ENCODE data around the gene SPECC1L.
A peak's percentile ranks its signal among the peaks of the same experiment; 100 is the strongest.
"Not testable (repeated sequence)": the region's sequence is repeated elsewhere in the genome, so short reads cannot be mapped to it uniquely, and the experiment has no call there.

SPECC1L gene

GRCh38 chr22:24270556-24271385 lies at the start of gene SPECC1L:
Gene SPECC1L (plus strand): TSS chr22:24270831. CDS start chr22:24302232, 31,401 bp downstream.
- Mint-ChIP-seq H3K9me3 (no peaks in the 10 kb centered on the region), H3K27ac (peak within 1 kb of the TSS; percentile 82), H3K27me3 (ENCODE audit: low read depth) (peaks cover 3% of the 10 kb centered on the region), H3K4me1 (ENCODE audit: low read depth) (peaks cover 16% of the 10 kb centered on the region), H3K36me3 (ENCODE audit: low read depth) (peaks cover 5% of the 10 kb centered on the region), H3K4me3 (peak within 1 kb of the TSS; percentile 79)
- DNase-seq (ENCODE audit: low spot score), result peak; percentile 93

GRCh38 chr22:24224468-24224867 lies 46.2 kb upstream of the SPECC1L start:
- H3K9me3 Mint-ChIP-seq, result peaks cover 6% of the 10 kb centered on the region
- DNase-seq (ENCODE audit: low spot score), result no peak
- peaks cover 2% of the 10 kb centered on the region for H3K4me1 Mint-ChIP-seq (ENCODE audit: low read depth)
- no peak overlapping the region for H3K27ac Mint-ChIP-seq
- H3K4me3 Mint-ChIP-seq, result no peak overlapping the region
- H3K27me3 Mint-ChIP-seq (ENCODE audit: low read depth), result no peaks in the 10 kb centered on the region
- H3K36me3 Mint-ChIP-seq (ENCODE audit: low read depth), result peaks cover 2% of the 10 kb centered on the region

GRCh38 chr22:24225044-24225601 lies 45.5 kb upstream of the SPECC1L start:
- H3K27ac Mint-ChIP-seq, result no peak overlapping the region
- H3K4me1 Mint-ChIP-seq (ENCODE audit: low read depth), result peaks cover 2% of the 10 kb centered on the region
- H3K27me3 Mint-ChIP-seq (ENCODE audit: low read depth), result no peaks in the 10 kb centered on the region
- peaks cover 6% of the 10 kb centered on the region for H3K9me3 Mint-ChIP-seq
- peaks cover 2% of the 10 kb centered on the region for H3K36me3 Mint-ChIP-seq (ENCODE audit: low read depth)
- no peak overlapping the region for H3K4me3 Mint-ChIP-seq
- DNase-seq (ENCODE audit: low spot score), result no peak

- DNase-seq (ENCODE audit: low spot score), result no peak
- H3K27ac Mint-ChIP-seq, result no peak overlapping the region
- H3K4me3 Mint-ChIP-seq, result no peak overlapping the region
- no peaks in the 10 kb centered on the region for H3K27me3 Mint-ChIP-seq (ENCODE audit: low read depth)
- peaks cover 2% of the 10 kb centered on the region for H3K36me3 Mint-ChIP-seq (ENCODE audit: low read depth)
- peaks cover 4% of the 10 kb centered on the region for H3K4me1 Mint-ChIP-seq (ENCODE audit: low read depth)
- H3K9me3 Mint-ChIP-seq, result peaks cover 6% of the 10 kb centered on the region
Observed at GRCh38 chr22:24225951-24226350, 44.7 kb upstream of the SPECC1L start.

GRCh38 chr22:24230911-24231656 lies 39.5 kb upstream of the SPECC1L start:
- Mint-ChIP-seq H3K4me1 (ENCODE audit: low read depth) (peaks cover 8% of the 10 kb centered on the region), H3K27me3 (ENCODE audit: low read depth) (no peaks in the 10 kb centered on the region), H3K9me3 (no peaks in the 10 kb centered on the region), H3K4me3 (no peak overlapping the region), H3K27ac (peak overlapping the region; percentile 38), H3K36me3 (ENCODE audit: low read depth) (no peaks in the 10 kb centered on the region)
- DNase-seq (ENCODE audit: low spot score), result peak; percentile 42

- DNase-seq (ENCODE audit: low spot score), result no peak
- Mint-ChIP-seq H3K27ac (peak overlapping the region; percentile 38), H3K4me1 (ENCODE audit: low read depth) (peaks cover 8% of the 10 kb centered on the region), H3K4me3 (no peak overlapping the region), H3K9me3 (no peaks in the 10 kb centered on the region), H3K27me3 (ENCODE audit: low read depth) (no peaks in the 10 kb centered on the region), H3K36me3 (ENCODE audit: low read depth) (no peaks in the 10 kb centered on the region)
Observed at GRCh38 chr22:24231706-24232105, 38.9 kb upstream of the SPECC1L start.

- H3K27ac Mint-ChIP-seq, result no peak overlapping the region
Observed at GRCh38 chr22:24232124-24232523, 38.5 kb upstream of the SPECC1L start.

GRCh38 chr22:24232725-24233124 lies 37.9 kb upstream of the SPECC1L start:
- Mint-ChIP-seq H3K36me3 (ENCODE audit: low read depth) (no peaks in the 10 kb centered on the region), H3K27me3 (ENCODE audit: low read depth) (no peaks in the 10 kb centered on the region), H3K4me1 (ENCODE audit: low read depth) (peaks cover 9% of the 10 kb centered on the region), H3K4me3 (no peak overlapping the region), H3K9me3 (no peaks in the 10 kb centered on the region), H3K27ac (no peak overlapping the region)
- no peak for DNase-seq (ENCODE audit: low spot score)

More at GRCh38 chr22:24232124-24232523, 38.5 kb upstream of the SPECC1L start:
- Mint-ChIP-seq H3K4me1 (ENCODE audit: low read depth) (peaks cover 8% of the 10 kb centered on the region), H3K36me3 (ENCODE audit: low read depth) (no peaks in the 10 kb centered on the region), H3K9me3 (no peaks in the 10 kb centered on the region), H3K4me3 (no peak overlapping the region), H3K27me3 (ENCODE audit: low read depth) (no peaks in the 10 kb centered on the region)
- DNase-seq (ENCODE audit: low spot score), result no peak

GRCh38 chr22:24233235-24233634 lies 37.4 kb upstream of the SPECC1L start:
- Mint-ChIP-seq H3K27me3 (ENCODE audit: low read depth) (no peaks in the 10 kb centered on the region), H3K4me3 (no peak overlapping the region), H3K27ac (no peak overlapping the region), H3K36me3 (ENCODE audit: low read depth) (no peaks in the 10 kb centered on the region), H3K4me1 (ENCODE audit: low read depth) (peaks cover 9% of the 10 kb centered on the region), H3K9me3 (no peaks in the 10 kb centered on the region)
- DNase-seq (ENCODE audit: low spot score), result no peak

- Mint-ChIP-seq H3K27me3 (ENCODE audit: low read depth) (no peaks in the 10 kb centered on the region), H3K4me3 (no peak overlapping the region), H3K4me1 (ENCODE audit: low read depth) (peaks cover 9% of the 10 kb centered on the region), H3K9me3 (no peaks in the 10 kb centered on the region), H3K27ac (no peak overlapping the region), H3K36me3 (ENCODE audit: low read depth) (no peaks in the 10 kb centered on the region)
- no peak for DNase-seq (ENCODE audit: low spot score)
Observed at GRCh38 chr22:24233816-24234215, 36.8 kb upstream of the SPECC1L start.

- no peaks in the 10 kb centered on the region for H3K27me3 Mint-ChIP-seq (ENCODE audit: low read depth)
- H3K27ac Mint-ChIP-seq, result no peak overlapping the region
- H3K4me3 Mint-ChIP-seq, result no peak overlapping the region
- no peaks in the 10 kb centered on the region for H3K36me3 Mint-ChIP-seq (ENCODE audit: low read depth)
- peaks cover 13% of the 10 kb centered on the region for H3K4me1 Mint-ChIP-seq (ENCODE audit: low read depth)
- no peaks in the 10 kb centered on the region for H3K9me3 Mint-ChIP-seq
- DNase-seq (ENCODE audit: low spot score), result no peak
Observed at GRCh38 chr22:24235315-24235714, 35.3 kb upstream of the SPECC1L start.

GRCh38 chr22:24236656-24237055 lies 34.0 kb upstream of the SPECC1L start:
- no peak overlapping the region for H3K27ac Mint-ChIP-seq
- H3K36me3 Mint-ChIP-seq (ENCODE audit: low read depth), result no peaks in the 10 kb centered on the region
- H3K27me3 Mint-ChIP-seq (ENCODE audit: low read depth), result no peaks in the 10 kb centered on the region
- peaks cover 20% of the 10 kb centered on the region for H3K4me1 Mint-ChIP-seq (ENCODE audit: low read depth)
- no peaks in the 10 kb centered on the region for H3K9me3 Mint-ChIP-seq
- no peak overlapping the region for H3K4me3 Mint-ChIP-seq
- no peak for DNase-seq (ENCODE audit: low spot score)

- not testable (repeated sequence) for H3K9me3 Mint-ChIP-seq; H3K27ac Mint-ChIP-seq; DNase-seq (ENCODE audit: low spot score); H3K27me3 Mint-ChIP-seq (ENCODE audit: low read depth); H3K36me3 Mint-ChIP-seq (ENCODE audit: low read depth); H3K4me3 Mint-ChIP-seq
- peaks cover 33% of the 10 kb centered on the region for H3K4me1 Mint-ChIP-seq (ENCODE audit: low read depth)
Observed at GRCh38 chr22:24238101-24238694, 32.4 kb upstream of the SPECC1L start.

- Mint-ChIP-seq H3K27me3 (ENCODE audit: low read depth) (no peaks in the 10 kb centered on the region), H3K36me3 (ENCODE audit: low read depth) (no peaks in the 10 kb centered on the region), H3K4me1 (ENCODE audit: low read depth) (peaks cover 41% of the 10 kb centered on the region), H3K27ac (no peak overlapping the region), H3K9me3 (no peaks in the 10 kb centered on the region), H3K4me3 (no peak overlapping the region)
- no peak for DNase-seq (ENCODE audit: low spot score)
Observed at GRCh38 chr22:24240381-24240780, 30.2 kb upstream of the SPECC1L start.

Measured in T-helper 2 cell treated with Interferon-gamma antibody and Interleukin-4, amounts not matched to agents 5 μg/mL and 100 μg/mL, for 36 hours (primary cell).